Thyroid gland (tissue), 4 donors: ENCODE measurements around the gene CCSER1. TPM values are rescaled to one million over a fixed set of nuclear protein-coding genes. Genes with fewer than 3 reads are reported as not detected.
"Not testable (repeated sequence)": the region's sequence is repeated elsewhere in the genome, so short reads cannot be mapped to it uniquely, and the experiment has no call there.

ENCODE experiments used
- DNase-seq, 2 donors: peaks; one replicate each; pipeline ENCODE4 v3.0.0-alpha.2; 2019
- H3K27ac ChIP-seq, 3 donors: fragments of 200-600 bp; sonication (generic); 1 replicate in 2 of 3; 2 replicates in 1 of 3; pipeline ENCODE4 v1.5.1; 2016 to 2019; ENCODE audit warnings: mild to moderate bottlenecking in 1 of 3, moderate library complexity in 1 of 3
- H3K27me3 ChIP-seq: fragments of 200-600 bp; sonication (generic); one replicate; pipeline ENCODE4 v1.5.1; 2019
- H3K36me3 ChIP-seq, 2 donors: fragments of 200-600 bp; sonication (generic); one replicate each; pipeline ENCODE4 v1.5.1; 2016 to 2019
- H3K4me1 ChIP-seq, 2 donors: fragments of 200-600 bp; sonication (generic); one replicate each; pipeline ENCODE4 v1.5.1; 2017 to 2019
- H3K4me3 ChIP-seq, 3 donors: fragments of 200-600 bp; sonication (generic); replicated peaks in 1 of 3; 1 replicate in 2 of 3; 2 replicates in 1 of 3; pipeline ENCODE4 v1.5.1; 2016; ENCODE audit warnings: mild to moderate bottlenecking in 1 of 3
- H3K9me3 ChIP-seq: fragments of 200-600 bp; sonication (generic); one replicate; pipeline ENCODE4 v1.5.1; 2017
- POLR2A ChIP-seq, 2 donors: fragments of 450-650 bp; IDR thresholded peaks; one replicate each; pipeline ENCODE4 v1.6.1; 2017; ENCODE audit warnings: antibody characterized with exemption in 2 of 2, mild to moderate bottlenecking in 2 of 2, moderate library complexity in 1 of 2
- WGBS, 2 donors: methylation state at CpG; one replicate each; pipeline ENCODE4 v1.1.5; 2017; 5-methylcytosine and 5-hydroxymethylcytosine counted together
- intact Hi-C: fragments of 100-400 bp; cut with DNase I; formaldehyde crosslinking; loops from one replicate; pipeline ENCODE4 v1.15.1; 2023
- total RNA-seq, 4 donors: library from RNA; depleted of rRNA; stranded (reverse); fragments of >200 nt; gene quantifications; one replicate each; pipeline ENCODE4 v1.2.3, GENCODE V29; 2016
- TF ChIP-seq, protein P1 (sequence below), 6 experiments: fragments of 200-600 bp in 3 of 6; fragments of 450-650 bp in 3 of 6; sonication (generic) in 3 of 6; IDR thresholded peaks; one replicate each; pipeline ENCODE4 v1.5.1; 2016 to 2019; ENCODE audit warnings: antibody characterized with exemption in 6 of 6, mild to moderate bottlenecking in 2 of 6, inconsistent platforms in 1 of 6, moderate library complexity in 1 of 6

Gene CCSER1
- total RNA-seq, 4 donors from 2014 or later, result 37.7 to 52.3 (median 43.3) TPM

DNA sequence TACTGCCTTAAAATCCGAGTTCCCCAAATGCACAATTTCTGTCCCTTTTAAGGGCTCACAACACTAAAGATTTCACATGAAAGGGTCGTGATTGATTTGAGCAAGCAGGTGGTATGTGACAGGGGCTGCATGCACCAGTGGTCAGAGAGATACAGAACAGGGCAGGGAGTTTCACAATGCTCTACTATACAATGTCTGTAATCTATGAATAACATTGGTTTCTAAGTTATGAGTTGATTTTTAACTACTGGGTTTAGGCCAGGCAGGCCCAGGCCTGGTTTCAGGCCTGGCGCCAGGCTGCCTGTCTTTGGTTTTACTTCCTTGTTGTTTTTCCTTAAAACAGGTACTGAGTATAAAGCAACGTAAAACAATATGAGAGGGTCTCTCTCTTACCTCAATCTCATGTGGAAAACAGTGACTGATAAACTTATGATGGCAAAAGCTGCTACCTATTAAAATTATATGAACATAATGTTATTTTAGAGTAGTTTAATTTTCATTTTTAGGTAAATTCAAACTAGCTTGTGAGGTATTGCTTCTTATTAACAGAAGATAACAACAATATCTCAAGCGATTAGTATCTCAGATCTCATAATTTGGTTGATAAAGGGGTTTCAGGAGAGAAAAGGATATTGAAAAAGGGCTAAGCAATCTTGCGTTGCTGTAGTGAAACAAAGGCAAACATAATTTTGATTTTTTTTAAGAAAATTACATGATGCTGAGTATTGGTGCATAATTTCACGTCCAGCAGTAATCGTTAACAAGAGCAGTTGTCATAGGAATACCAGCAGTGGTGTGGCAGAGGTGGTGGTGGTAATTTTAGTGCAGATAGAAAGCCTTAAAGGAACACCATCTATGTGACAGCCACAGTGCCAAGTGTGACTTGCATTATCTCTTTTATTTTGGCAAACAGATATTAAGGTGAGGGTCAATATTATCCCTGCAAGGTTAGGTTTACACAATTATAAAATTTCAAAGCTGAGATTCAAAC lies 1232.1 kb downstream of the CCSER1 start:
- TF ChIP-seq, protein P1, sequence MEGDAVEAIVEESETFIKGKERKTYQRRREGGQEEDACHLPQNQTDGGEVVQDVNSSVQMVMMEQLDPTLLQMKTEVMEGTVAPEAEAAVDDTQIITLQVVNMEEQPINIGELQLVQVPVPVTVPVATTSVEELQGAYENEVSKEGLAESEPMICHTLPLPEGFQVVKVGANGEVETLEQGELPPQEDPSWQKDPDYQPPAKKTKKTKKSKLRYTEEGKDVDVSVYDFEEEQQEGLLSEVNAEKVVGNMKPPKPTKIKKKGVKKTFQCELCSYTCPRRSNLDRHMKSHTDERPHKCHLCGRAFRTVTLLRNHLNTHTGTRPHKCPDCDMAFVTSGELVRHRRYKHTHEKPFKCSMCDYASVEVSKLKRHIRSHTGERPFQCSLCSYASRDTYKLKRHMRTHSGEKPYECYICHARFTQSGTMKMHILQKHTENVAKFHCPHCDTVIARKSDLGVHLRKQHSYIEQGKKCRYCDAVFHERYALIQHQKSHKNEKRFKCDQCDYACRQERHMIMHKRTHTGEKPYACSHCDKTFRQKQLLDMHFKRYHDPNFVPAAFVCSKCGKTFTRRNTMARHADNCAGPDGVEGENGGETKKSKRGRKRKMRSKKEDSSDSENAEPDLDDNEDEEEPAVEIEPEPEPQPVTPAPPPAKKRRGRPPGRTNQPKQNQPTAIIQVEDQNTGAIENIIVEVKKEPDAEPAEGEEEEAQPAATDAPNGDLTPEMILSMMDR (IDR thresholded peaks at IDR 0.05), result no peak
- TF ChIP-seq POLR2A (IDR thresholded peaks at IDR 0.05), result no peak
- H3K9me3 ChIP-seq, result no peaks in the 10 kb centered on the region
- no peaks in the 10 kb centered on the region for H3K4me1 ChIP-seq
- no peaks in the 10 kb centered on the region for H3K36me3 ChIP-seq
- intact Hi-C loops, result no loop called here
- no peak for DNase-seq
- no peak overlapping the region for H3K4me3 ChIP-seq
- no peak overlapping the region for H3K27ac ChIP-seq
- WGBS, 2 donors, result 84 to 92% methylated on average over 8 of the region's 8 CpGs
- no peaks in the 10 kb centered on the region for H3K27me3 ChIP-seq

DNA sequence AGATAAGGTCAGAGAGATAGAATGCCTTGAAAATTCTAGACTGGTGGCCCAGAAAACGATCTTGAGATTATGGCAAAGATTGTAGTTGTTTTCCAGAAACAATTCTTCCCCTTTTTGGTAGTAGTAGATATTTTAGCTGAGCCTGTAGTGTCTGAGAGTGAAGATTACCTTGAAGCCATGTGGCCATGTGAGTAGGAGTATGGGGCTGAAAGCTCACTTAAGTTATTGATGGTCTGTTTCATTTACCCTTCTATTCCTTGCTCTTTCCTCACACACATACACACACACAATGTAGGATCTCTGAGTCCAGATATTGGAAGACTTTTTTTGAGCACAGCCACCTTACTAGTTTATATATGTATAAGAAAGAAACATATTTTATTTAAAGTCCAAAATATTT lies 1234.9 kb downstream of the CCSER1 start:
- Histone ChIP-seq H3K9me3 (no peaks in the 10 kb centered on the region), H3K36me3 (no peaks in the 10 kb centered on the region), H3K4me1 (no peaks in the 10 kb centered on the region), H3K27me3 (no peaks in the 10 kb centered on the region), H3K27ac (no peak overlapping the region), H3K4me3 (no peak overlapping the region)
- TF ChIP-seq POLR2A (IDR thresholded peaks at IDR 0.05), result no peak
- TF ChIP-seq, protein P1 (IDR thresholded peaks at IDR 0.05), result no peak
- no peak for DNase-seq
- WGBS, 2 donors, result 57 to 68% methylated on average over 1 of the region's 1 CpG
- intact Hi-C loops, result no loop called here

DNA sequence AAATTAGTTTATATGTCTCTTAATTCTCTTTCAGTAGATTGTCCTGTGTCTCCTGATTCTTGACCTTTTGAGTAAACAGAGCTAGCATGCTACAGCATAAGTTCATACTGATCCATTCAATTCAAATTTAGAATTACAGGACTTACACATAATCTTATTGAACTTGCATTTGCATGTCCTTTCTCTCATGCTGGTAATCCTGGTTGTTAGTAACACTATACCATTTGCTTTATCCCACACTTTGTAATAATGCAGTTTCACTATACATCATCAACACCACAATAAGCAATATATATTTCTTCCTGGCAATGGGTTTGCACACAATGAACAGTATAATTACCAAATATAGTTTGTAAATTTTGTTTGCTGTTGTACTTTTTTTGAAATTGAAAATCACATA lies 1239.4 kb downstream of the CCSER1 start:
- no peak overlapping the region for H3K4me3 ChIP-seq
- no peaks in the 10 kb centered on the region for H3K9me3 ChIP-seq
- TF ChIP-seq POLR2A (IDR thresholded peaks at IDR 0.05), result no peak
- TF ChIP-seq, protein P1 (IDR thresholded peaks at IDR 0.05), result no peak
- H3K27ac ChIP-seq, result no peak overlapping the region
- H3K4me1 ChIP-seq, result no peaks in the 10 kb centered on the region
- no peak for DNase-seq
- no peaks in the 10 kb centered on the region for H3K36me3 ChIP-seq
- H3K27me3 ChIP-seq, result no peaks in the 10 kb centered on the region
- intact Hi-C loops, result no loop called here

DNA sequence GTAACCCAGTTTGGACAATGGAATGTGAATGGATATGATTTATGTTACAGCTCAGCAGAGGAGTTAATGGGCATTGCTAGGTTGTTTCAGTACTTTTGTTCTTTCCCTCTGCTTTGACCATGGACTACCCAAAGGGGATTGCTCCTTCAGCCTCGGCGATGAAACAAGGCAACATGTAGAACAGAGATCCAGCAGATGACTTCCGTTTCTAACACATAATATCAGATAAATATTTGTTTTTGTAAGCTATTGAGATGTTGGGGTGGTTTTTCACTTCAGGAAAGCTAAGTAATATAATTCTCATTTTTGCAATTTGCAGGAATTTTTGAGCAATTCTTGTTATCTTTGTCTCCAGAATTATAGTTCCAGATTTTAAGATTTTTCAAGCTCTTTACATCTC lies 1241.9 kb downstream of the CCSER1 start:
- H3K36me3 ChIP-seq, result no peaks in the 10 kb centered on the region
- H3K4me3 ChIP-seq, result no peak overlapping the region
- no peak overlapping the region for H3K27ac ChIP-seq
- 87 to 94% methylated on average over 3 of the region's 3 CpGs for WGBS, 2 donors
- H3K9me3 ChIP-seq, result no peaks in the 10 kb centered on the region
- DNase-seq, result no peak
- TF ChIP-seq, protein P1 (IDR thresholded peaks at IDR 0.05), result no peak
- no peak for TF ChIP-seq POLR2A (IDR thresholded peaks at IDR 0.05)
- no peaks in the 10 kb centered on the region for H3K4me1 ChIP-seq
- intact Hi-C loops, result no loop called here
- H3K27me3 ChIP-seq, result no peaks in the 10 kb centered on the region

DNA sequence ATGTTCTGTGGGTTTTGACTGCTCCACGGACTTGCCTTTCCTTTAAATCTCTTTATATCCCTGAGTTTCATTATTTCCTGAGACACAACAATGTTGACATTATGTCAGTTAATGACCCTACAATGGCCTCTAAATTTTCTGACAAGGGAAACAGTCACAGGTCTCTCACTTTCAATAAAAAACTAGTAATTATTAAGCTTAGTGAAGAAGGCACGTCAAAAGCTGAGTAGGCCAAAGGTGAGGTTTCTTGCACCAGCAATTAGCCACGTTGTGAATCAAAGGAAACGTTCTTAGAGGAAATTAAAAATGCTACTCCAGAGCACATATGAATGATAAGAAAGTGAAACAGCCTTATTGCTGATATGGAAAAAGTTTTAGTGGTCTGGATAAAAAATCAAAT lies 1246.4 kb downstream of the CCSER1 start:
- Histone ChIP-seq H3K4me3 (no peak overlapping the region), H3K27me3 (no peaks in the 10 kb centered on the region), H3K36me3 (no peaks in the 10 kb centered on the region), H3K4me1 (no peaks in the 10 kb centered on the region), H3K9me3 (no peaks in the 10 kb centered on the region), H3K27ac (no peak overlapping the region)
- DNase-seq, result no peak
- intact Hi-C loops, result no loop called here
- WGBS, 2 donors, result 52 to 68% methylated on average over 4 of the region's 4 CpGs
- TF ChIP-seq, protein P1 (IDR thresholded peaks at IDR 0.05), result no peak
- no peak for TF ChIP-seq POLR2A (IDR thresholded peaks at IDR 0.05)

DNA sequence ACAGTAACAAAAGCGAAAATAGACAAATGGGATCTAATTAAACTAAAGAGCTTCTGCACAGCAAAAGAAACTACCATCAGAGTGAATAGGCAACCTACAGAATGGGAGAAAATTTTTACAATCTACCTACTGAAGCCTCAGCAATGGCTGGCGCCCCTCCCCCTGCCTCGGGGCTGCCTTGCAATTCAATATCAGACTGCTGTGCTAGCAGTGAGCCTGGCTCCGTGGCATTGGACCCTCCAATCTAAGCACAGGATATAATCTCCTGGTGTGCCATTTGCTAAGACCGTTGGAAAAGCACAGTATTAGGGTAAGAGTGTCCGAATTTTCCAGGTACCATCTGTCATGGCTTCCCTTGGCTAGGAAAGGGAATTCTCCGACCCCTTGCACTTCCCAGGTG lies 1278.2 kb downstream of the CCSER1 start:
- intact Hi-C loops, H3K9me3 ChIP-seq, H3K4me1 ChIP-seq, H3K36me3 ChIP-seq, H3K4me3 ChIP-seq, H3K27ac ChIP-seq, DNase-seq, H3K27me3 ChIP-seq: not testable (repeated sequence)
- 81 to 89% methylated on average over 7 of the region's 7 CpGs for WGBS, 2 donors
